ENCODE data around the gene EPB41.
"Not testable (repeated sequence)": the region's sequence is repeated elsewhere in the genome, so short reads cannot be mapped to it uniquely, and the experiment has no call there.

The EPB41 gene

GRCh38 chr1:28983509-28984310, 69.3 kb downstream of the EPB41 start:
- no peak for DNase-seq

- no peak for DNase-seq
Measured at GRCh38 chr1:28984311-28984684, 69.9 kb downstream of the EPB41 start.

DNA sequence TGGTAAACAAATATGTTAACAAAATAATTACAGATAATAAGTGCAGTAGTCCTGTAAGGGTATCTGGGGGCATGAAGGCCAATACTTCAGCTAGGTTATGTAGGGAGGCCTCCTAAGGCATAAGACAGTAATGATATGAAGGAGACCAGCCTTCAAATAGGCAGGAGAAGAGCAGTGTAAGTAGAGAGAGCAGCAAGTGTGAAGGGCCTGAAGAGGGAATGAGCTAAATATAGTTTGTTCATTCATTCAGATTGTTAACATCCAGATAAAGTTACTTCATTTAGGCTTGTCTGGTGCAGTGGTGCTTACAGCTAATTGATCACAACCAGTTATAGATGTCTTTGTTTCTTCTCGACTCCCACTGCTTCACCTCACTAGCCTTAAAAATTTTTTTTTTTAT, 71.1 kb downstream of the EPB41 start:
- DNase-seq = no peak

- DNase-seq = no peak
Measured at GRCh38 chr1:28986306-28986910, 72.0 kb downstream of the EPB41 start.

DNA sequence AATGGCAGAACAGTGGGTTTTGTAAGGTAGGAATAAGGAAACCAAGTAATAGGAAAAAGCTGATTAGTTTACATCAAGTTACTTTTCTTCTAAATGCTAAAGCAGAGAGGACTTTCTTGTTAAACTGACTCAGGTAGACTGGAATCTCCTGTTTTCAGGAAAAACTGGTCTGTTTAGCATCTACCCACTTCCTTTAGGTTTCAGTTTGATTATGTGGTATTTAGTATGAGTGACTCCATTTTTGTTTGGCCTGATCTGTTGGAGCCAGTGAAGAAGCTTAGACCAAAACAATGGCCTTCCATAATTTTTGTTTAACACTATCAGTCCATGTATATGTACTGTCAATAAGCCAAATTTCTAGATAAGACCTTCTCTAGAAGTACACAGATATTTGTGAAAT, 88.4 kb downstream of the EPB41 start:
- no peak for DNase-seq

DNA sequence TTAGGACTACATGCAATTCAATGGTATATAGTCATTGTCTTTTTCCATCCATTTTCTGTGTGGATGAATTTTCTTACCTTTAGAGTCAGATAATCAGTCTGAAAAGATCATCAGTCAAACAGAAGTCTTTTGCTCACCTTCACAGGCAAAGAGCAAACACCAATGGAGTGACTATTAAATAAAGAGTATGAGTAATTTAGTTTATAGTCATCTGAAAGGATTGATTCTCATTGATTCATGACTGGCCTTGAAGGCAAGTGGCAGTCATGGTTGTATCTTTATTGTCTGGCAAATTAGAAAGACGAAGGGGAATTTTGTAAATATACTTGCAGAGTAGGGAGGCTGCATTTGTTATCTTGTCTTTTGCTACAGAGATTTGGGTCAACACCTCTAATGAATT, 89.9 kb downstream of the EPB41 start:
- no peak for DNase-seq

- no peak for DNase-seq
Measured at GRCh38 chr1:29004798-29005197, 90.4 kb downstream of the EPB41 start.

DNA sequence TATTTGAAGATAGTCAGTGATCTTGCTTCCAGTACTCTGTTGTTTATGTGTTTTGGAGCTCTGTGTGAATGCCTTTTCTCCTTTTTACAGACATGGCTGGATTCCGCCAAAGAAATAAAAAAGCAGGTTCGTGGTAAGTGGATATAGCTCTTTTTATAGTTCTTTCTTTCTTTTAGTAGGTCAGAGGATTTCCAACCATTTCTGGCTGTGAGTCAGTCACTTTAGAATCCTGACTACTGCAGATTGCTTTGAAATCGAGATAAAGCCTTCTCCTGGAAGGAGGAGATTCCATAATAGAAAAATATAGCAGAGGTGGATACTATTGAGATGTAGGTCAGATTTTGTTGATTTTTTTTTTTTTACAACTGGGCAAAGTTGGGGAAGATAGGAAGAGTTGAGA, 97.4 kb downstream of the EPB41 start:
- DNase-seq = no peak

- no peak for DNase-seq
Measured at GRCh38 chr1:29017235-29017634, 102.9 kb downstream of the EPB41 start.

GRCh38 chr1:29017975-29018712, 103.8 kb downstream of the EPB41 start:
- DNase-seq = no peak

DNA sequence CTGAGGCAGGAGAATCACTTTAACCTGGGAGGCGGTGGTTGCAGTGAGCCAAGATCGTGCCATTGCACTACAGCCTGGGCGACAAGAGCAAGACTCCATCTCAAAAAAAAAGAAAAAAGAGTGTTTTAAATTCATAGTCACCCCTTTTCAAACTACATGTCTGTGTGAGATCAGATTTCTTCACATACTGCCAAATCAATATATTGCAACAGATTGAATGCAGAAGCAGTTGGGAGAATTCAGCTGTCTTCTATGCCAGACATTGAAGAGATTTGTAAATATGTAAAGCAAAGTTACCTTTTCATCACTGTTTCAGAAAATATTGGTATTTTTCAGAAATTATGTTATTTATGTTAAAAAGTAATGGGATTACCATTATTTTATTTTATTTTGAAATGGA, 108.3 kb downstream of the EPB41 start:
- DNase-seq = no peak

DNA sequence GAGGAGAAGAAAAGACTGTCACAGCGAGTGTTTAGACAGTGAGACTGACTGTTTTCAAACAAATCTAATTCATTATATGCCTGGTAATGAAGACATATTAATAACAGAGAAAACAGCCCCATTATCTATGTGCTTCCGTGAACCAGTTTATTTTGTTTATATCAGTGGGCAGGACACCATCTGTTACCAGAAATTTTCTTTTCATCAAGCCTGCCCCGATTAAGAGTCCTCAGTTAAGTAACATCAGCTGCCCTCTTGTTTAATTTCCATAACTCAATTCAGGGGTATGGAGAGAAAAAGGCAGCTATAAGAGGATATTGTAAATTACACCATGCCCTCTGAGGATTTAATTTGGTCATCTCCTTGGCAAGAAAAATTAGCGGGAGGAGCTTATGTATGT, 115.3 kb downstream of the EPB41 start:
- no peak for DNase-seq

DNA sequence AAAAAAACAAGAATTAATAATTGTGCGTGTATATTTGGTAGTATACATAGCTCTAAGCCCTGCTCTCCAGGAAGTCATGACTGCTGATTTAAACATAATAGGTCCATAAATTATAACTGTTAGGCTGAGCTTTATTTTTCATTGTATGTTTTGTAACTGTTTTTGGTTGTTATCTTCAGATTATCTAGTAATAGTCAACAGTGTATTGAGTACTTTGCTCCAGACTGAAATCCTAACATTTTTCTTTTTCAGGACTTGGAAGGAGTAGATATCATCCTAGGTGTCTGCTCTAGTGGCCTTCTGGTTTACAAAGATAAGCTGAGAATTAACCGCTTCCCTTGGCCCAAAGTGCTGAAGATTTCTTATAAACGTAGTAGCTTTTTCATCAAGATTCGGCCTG, 118.5 kb downstream of the EPB41 start:
- DNase-seq = no peak

GRCh38 chr1:29033829-29034466, 119.6 kb downstream of the EPB41 start:
- DNase-seq = no peak

DNA sequence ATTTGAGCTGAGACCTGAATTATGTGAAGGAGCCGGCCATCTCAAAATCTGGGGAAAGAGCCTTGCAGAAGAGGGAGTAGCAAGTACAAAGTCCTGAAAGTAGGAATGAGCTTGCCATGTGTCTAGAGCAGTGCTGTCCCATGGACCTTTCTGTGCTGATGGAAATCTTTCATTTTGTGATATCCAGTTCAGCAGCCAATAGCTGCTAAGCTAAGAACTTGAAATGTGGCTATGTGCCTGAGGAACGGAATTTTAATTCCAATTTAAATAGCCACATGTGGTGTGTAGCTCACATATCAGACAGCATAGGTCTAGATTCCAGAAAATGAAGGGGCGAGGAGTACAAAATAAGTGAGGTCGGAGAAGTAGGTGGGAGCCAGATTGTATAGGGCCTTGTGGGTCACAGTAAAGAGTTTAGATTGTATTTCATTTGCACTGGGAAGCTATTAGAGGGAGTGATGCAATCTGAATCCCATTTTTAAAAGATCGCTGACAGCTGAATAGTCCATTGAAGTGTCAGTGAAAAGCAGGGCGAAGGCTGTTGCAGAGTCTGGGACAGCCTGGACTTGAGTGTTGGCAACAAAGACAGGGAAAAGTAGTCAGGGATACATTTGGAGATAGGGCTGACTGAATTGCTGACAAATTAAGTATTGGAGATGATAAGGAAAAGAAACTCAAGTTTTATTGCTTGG, 129.1 kb downstream of the EPB41 start:
- DNase-seq = no peak

DNA sequence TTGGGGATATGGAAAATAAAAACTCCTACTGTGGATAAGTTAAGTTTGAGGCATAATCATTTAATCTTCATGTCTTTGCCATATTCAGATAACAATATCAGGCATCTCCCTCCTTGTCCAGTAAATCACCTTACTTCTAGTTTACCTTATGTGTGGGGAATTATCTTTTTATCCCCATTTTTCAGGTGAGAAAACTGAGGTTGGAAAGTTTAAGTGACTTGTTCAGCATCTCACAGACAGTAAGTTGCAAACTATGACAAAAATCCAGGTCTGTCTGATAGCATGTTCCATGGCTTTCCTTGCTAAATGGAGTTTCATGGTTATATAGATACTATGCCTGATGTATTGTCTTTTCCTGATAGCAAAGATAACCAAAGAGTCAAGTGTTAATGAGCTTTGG, 129.6 kb downstream of the EPB41 start:
- no peak for DNase-seq

GRCh38 chr1:29045663-29046062, 131.3 kb downstream of the EPB41 start:
- DNase-seq = not testable (repeated sequence)

GRCh38 chr1:29047142-29047541, 132.8 kb downstream of the EPB41 start:
- no peak for DNase-seq

GRCh38 chr1:29050166-29050565, 135.8 kb downstream of the EPB41 start:
- DNase-seq = no peak

GRCh38 chr1:29052100-29052499, 137.7 kb downstream of the EPB41 start:
- no peak for DNase-seq

- no peak for DNase-seq
Measured at GRCh38 chr1:29052941-29053340, 138.6 kb downstream of the EPB41 start.

GRCh38 chr1:29055160-29055559, 140.8 kb downstream of the EPB41 start:
- DNase-seq = no peak

DNA sequence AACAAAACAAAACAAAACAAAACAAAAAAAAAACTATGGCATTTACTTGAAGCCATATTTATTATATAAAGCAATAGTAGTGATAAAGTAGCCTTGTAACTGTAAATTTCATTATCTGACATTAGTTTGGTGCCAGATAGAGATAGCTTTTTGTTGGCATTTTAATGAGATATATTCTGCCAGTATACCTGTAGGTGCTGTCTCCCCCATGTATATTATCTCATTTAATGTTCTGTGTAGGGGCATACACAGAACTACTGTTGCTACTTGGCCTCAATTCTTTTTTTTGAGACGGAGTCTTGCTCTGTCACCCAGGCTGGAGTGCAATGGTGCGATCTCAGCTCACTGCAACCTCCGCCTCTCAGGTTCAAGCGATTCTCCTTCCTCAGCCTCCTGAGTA, 141.9 kb downstream of the EPB41 start:
- no peak for DNase-seq

All from activated T-cell treated with anti-CD3 and anti-CD28 coated beads, Interleukin-2, amount 50 U/mL, for 48 hours (primary cell).